Activated CD4-positive, alpha-beta T cell treated with anti-CD3 and anti-CD28 coated beads, Interleukin-2, amount 50 U/mL, for 48 hours (primary cell): Measurements from ENCODE around the gene SYT14.
"Not testable (repeated sequence)": the region's sequence is repeated elsewhere in the genome, so short reads cannot be mapped to it uniquely, and the experiment has no call there.

Experiments used
- DNase-seq, 2 experiments: peaks; one replicate each; pipeline ENCODE4 v3.0.0-alpha.2; 2020

The SYT14 gene

GRCh38 chr1:210031473-210031872 is 93.5 kb downstream of the SYT14 start:
- no peak for DNase-seq

- no peak for DNase-seq
Measured at GRCh38 chr1:210043058-210043457, 105.0 kb downstream of the SYT14 start.

- DNase-seq = no peak
Measured at GRCh38 chr1:210049616-210050015, 111.6 kb downstream of the SYT14 start.

GRCh38 chr1:210050491-210050890 is 112.5 kb downstream of the SYT14 start:
- DNase-seq = not testable (repeated sequence)

- DNase-seq = no peak
Measured at GRCh38 chr1:210053126-210053525, 115.1 kb downstream of the SYT14 start.

GRCh38 chr1:210057593-210057992 is 119.6 kb downstream of the SYT14 start:
- DNase-seq = no peak

GRCh38 chr1:210061992-210062391 is 124.0 kb downstream of the SYT14 start:
- no peak for DNase-seq

GRCh38 chr1:210070531-210070930 is 132.5 kb downstream of the SYT14 start:
- DNase-seq = no peak

- DNase-seq = no peak
Measured at GRCh38 chr1:210072129-210072528, 134.1 kb downstream of the SYT14 start.

GRCh38 chr1:210072896-210073504 is 135.0 kb downstream of the SYT14 start:
- no peak for DNase-seq

GRCh38 chr1:210074904-210075303 is 136.9 kb downstream of the SYT14 start:
- DNase-seq = no peak

- no peak for DNase-seq
Measured at GRCh38 chr1:210076620-210077019, 138.6 kb downstream of the SYT14 start.

- DNase-seq = no peak
Measured at GRCh38 chr1:210081494-210081893, 143.5 kb downstream of the SYT14 start.

- no peak for DNase-seq
Measured at GRCh38 chr1:210085359-210085758, 147.3 kb downstream of the SYT14 start.

GRCh38 chr1:210087058-210087457 is 149.0 kb downstream of the SYT14 start:
- DNase-seq = no peak

GRCh38 chr1:210089855-210090254 is 151.8 kb downstream of the SYT14 start:
- DNase-seq = no peak

- no peak for DNase-seq
Measured at GRCh38 chr1:210092366-210092765, 154.3 kb downstream of the SYT14 start.

GRCh38 chr1:210093461-210093860 is 155.4 kb downstream of the SYT14 start:
- DNase-seq = no peak

GRCh38 chr1:210098356-210098755 is 160.3 kb downstream of the SYT14 start:
- DNase-seq = no peak

GRCh38 chr1:210099921-210100320 is 161.9 kb downstream of the SYT14 start:
- DNase-seq = no peak

GRCh38 chr1:210104103-210104502 is 166.1 kb downstream of the SYT14 start:
- DNase-seq = no peak

- DNase-seq = not testable (repeated sequence)
Measured at GRCh38 chr1:210112906-210113305, 174.9 kb downstream of the SYT14 start.

- DNase-seq = no peak
Measured at GRCh38 chr1:210117198-210117597, 179.2 kb downstream of the SYT14 start.

GRCh38 chr1:210117681-210118170 is 179.7 kb downstream of the SYT14 start:
- DNase-seq = no peak

GRCh38 chr1:210123383-210123782 is 185.4 kb downstream of the SYT14 start:
- no peak for DNase-seq
